GM21717 (cell line): Measurements from ENCODE around the gene FANCM.
A peak's percentile ranks its signal among the peaks of the same experiment; 100 is the strongest.
"Not testable (repeated sequence)": the region's sequence is repeated elsewhere in the genome, so short reads cannot be mapped to it uniquely, and the experiment has no call there.

Experiments used
- ATAC-seq: cut with Tn5 transposase; IDR thresholded peaks from one replicate; pipeline ENCODE4 v1.9.1; 2021; ENCODE audit warnings: mild to moderate bottlenecking, moderate library complexity; ENCODE audit not compliant: unreplicated experiment

Gene FANCM

GRCh38 chr14:45136399-45136798 is 669 bp downstream of the FANCM start:
- ATAC-seq, result no peak

GRCh38 chr14:45140661-45141187 is 5.0 kb downstream of the FANCM start:
- no peak for ATAC-seq

- ATAC-seq, result not testable (repeated sequence)
Measured at GRCh38 chr14:45142083-45142482, 6.4 kb downstream of the FANCM start.

- ATAC-seq, result peak; percentile 73
Measured at GRCh38 chr14:45144658-45145057, 8.9 kb downstream of the FANCM start.

- peak; percentile 61 for ATAC-seq
Measured at GRCh38 chr14:45145214-45145613, 9.5 kb downstream of the FANCM start.

GRCh38 chr14:45149602-45150001 is 13.9 kb downstream of the FANCM start:
- ATAC-seq, result no peak

GRCh38 chr14:45150386-45150890 is 14.7 kb downstream of the FANCM start:
- ATAC-seq, result no peak

GRCh38 chr14:45156067-45156466 is 20.3 kb downstream of the FANCM start:
- no peak for ATAC-seq

- no peak for ATAC-seq
Measured at GRCh38 chr14:45169906-45170305, 34.2 kb downstream of the FANCM start.

GRCh38 chr14:45177076-45177475 is 41.3 kb downstream of the FANCM start:
- ATAC-seq, result no peak

- no peak for ATAC-seq
Measured at GRCh38 chr14:45181329-45181728, 45.6 kb downstream of the FANCM start.

GRCh38 chr14:45181806-45182205 is 46.1 kb downstream of the FANCM start:
- no peak for ATAC-seq

- ATAC-seq, result no peak
Measured at GRCh38 chr14:45185100-45185814, 49.5 kb downstream of the FANCM start.

- ATAC-seq, result peak; percentile 61
Measured at GRCh38 chr14:45194964-45195363, 59.2 kb downstream of the FANCM start.

GRCh38 chr14:45198551-45198950 is 62.8 kb downstream of the FANCM start:
- ATAC-seq, result no peak

- no peak for ATAC-seq
Measured at GRCh38 chr14:45199230-45199629, 63.5 kb downstream of the FANCM start.

- ATAC-seq, result no peak
Measured at GRCh38 chr14:45201905-45202304, 66.2 kb downstream of the FANCM start.

- no peak for ATAC-seq
Measured at GRCh38 chr14:45204241-45204640, 68.5 kb downstream of the FANCM start.

- no peak for ATAC-seq
Measured at GRCh38 chr14:45210159-45210558, 74.4 kb downstream of the FANCM start.

GRCh38 chr14:45211295-45211694 is 75.6 kb downstream of the FANCM start:
- no peak for ATAC-seq

GRCh38 chr14:45212231-45212630 is 76.5 kb downstream of the FANCM start:
- no peak for ATAC-seq

- not testable (repeated sequence) for ATAC-seq
Measured at GRCh38 chr14:45213716-45214115, 78.0 kb downstream of the FANCM start.

GRCh38 chr14:45214341-45214740 is 78.6 kb downstream of the FANCM start:
- not testable (repeated sequence) for ATAC-seq
